ENCODE measurements around the gene C1orf226.

The C1orf226 gene

DNA sequence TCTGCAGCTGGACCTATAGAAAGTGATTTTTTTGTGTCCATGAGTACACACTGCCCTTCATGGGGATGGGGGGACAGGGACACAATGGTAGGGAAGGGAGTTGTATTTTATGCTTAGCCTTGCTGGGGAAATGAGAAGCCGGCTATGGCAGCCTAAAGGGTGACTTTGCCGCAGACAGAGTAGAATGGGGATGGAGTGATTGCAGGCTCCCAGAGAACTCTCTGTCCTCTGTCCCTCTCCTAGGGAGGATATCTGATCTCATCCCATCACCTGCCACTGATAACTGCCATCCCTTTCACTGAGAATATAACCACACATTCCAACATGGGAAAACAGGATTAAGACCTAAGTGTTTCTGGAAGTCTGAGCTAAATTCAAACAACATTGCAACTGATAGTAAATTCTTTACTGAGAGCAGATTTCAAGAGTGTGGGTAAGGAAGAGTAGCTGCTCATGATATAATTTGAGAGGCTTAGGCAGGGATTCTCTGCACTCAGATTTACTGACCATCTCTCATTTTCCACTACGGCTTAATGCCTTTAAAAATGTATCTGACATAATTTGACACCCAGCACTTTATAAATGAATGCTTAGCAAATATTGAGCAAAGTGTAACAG, 16.5 kb downstream of the C1orf226 start:
- no peak for TF ChIP-seq SNAI2 (CRISPR knock-in tag; IDR thresholded peaks at IDR 0.05)

DNA sequence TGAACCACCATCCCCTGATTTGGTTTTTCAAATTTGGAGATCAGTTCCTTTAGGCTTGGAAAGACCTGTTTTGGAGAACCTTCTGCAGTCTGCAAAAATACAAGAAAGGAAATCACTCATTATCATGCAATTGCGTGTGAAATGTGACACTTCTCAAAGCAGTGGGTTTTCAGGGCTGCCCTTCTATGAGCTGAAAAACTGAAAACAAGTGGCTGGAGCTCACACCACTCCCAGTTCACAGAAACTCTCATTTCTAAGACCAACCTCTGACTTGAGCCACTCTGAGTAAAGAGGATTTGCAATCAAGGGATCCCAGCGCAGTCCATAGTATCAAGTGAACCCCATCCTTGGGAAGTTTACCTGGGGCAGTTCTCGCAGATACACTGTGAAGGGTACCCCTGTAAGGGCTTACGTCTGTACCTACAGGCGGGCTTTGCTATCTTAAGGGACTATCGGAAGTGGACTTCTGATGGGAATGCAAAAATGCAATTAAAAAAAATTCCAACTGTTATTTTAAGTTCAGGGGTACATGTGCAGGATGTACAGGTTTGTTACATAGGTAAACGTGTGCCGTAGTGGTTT, 17.6 kb downstream of the C1orf226 start:
- no peak for TF ChIP-seq TCF4 (CRISPR knock-in tag; IDR thresholded peaks at IDR 0.05; ENCODE audit: borderline replicate concordance)
- no peak for TF ChIP-seq PATZ1 (CRISPR knock-in tag; IDR thresholded peaks at IDR 0.05; ENCODE audit: borderline replicate concordance)
- TF ChIP-seq PPARA (CRISPR knock-in tag; IDR thresholded peaks at IDR 0.05; ENCODE audit: borderline replicate concordance), result no peak
- ATAC-seq, result no peak

More for the DNA sequence above, 16.5 kb downstream of the C1orf226 start:
- no peak for ATAC-seq

DNA sequence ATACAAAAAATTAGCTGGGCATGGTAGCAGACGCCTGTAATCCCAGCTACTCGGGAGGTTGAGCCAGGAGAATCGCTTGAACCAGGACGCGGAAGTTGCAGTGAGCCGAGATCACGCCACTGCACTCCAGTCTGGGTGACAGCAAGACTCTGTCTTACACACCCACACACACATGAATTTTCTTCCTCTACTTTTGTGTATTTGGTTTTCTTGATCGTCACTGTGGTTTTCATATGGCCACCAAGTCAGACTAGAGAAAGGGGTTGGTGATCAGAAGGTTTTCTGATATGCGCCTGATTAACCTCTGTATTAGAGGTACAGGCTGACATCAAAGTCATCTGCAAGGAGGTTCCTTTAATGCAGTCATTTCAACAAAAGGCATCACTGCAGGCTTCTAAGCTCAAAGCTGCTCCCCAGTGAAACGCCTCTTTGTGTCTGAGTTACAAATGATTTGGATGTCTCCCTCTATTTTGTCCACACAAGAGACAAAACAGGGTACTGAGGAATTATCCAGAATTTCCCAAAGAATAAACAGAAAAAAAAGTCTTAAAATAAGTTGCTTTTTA, 19.3 kb downstream of the C1orf226 start:
- TF ChIP-seq ZFP3 (CRISPR knock-in tag; IDR thresholded peaks at IDR 0.05) (no peak), CREB5 (CRISPR knock-in tag; IDR thresholded peaks at IDR 0.05; ENCODE audit: low read depth) (no peak), RARB (CRISPR knock-in tag; IDR thresholded peaks at IDR 0.05) (no peak), ESRRG (CRISPR knock-in tag; IDR thresholded peaks at IDR 0.05) (no peak), BACH2 (CRISPR knock-in tag; IDR thresholded peaks at IDR 0.05; ENCODE audit: borderline replicate concordance) (no peak), ZFP30 (CRISPR knock-in tag; IDR thresholded peaks at IDR 0.05) (no peak), TCF4 (CRISPR knock-in tag; IDR thresholded peaks at IDR 0.05; ENCODE audit: borderline replicate concordance) (no peak), PPARA (CRISPR knock-in tag; IDR thresholded peaks at IDR 0.05; ENCODE audit: borderline replicate concordance) (no peak), ZC3H10 (CRISPR knock-in tag; IDR thresholded peaks at IDR 0.05) (no peak), GLIS3 (CRISPR knock-in tag; IDR thresholded peaks at IDR 0.05) (no peak), ISL1 (CRISPR knock-in tag; IDR thresholded peaks at IDR 0.05) (no peak)
- TF ChIP-seq, protein P1, sequence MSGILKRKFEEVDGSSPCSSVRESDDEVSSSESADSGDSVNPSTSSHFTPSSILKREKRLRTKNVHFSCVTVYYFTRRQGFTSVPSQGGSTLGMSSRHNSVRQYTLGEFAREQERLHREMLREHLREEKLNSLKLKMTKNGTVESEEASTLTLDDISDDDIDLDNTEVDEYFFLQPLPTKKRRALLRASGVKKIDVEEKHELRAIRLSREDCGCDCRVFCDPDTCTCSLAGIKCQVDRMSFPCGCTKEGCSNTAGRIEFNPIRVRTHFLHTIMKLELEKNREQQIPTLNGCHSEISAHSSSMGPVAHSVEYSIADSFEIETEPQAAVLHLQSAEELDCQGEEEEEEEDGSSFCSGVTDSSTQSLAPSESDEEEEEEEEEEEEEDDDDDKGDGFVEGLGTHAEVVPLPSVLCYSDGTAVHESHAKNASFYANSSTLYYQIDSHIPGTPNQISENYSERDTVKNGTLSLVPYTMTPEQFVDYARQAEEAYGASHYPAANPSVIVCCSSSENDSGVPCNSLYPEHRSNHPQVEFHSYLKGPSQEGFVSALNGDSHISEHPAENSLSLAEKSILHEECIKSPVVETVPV (CRISPR knock-in tag; IDR thresholded peaks at IDR 0.05), result no peak
- TF ChIP-seq, protein P2, sequence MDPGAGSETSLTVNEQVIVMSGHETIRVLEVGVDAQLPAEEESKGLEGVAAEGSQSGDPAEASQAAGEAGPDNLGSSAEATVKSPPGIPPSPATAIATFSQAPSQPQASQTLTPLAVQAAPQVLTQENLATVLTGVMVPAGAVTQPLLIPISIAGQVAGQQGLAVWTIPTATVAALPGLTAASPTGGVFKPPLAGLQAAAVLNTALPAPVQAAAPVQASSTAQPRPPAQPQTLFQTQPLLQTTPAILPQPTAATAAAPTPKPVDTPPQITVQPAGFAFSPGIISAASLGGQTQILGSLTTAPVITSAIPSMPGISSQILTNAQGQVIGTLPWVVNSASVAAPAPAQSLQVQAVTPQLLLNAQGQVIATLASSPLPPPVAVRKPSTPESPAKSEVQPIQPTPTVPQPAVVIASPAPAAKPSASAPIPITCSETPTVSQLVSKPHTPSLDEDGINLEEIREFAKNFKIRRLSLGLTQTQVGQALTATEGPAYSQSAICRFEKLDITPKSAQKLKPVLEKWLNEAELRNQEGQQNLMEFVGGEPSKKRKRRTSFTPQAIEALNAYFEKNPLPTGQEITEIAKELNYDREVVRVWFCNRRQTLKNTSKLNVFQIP (CRISPR knock-in tag; IDR thresholded peaks at IDR 0.05; ENCODE audit: borderline replicate concordance, low read depth), result no peak
- ATAC-seq, result no peak

GRCh38 chr1:162404550-162405160, 23.1 kb downstream of the C1orf226 start:
- ATAC-seq, result peak; percentile 21; the same call in 1 of the 3 replicates
- TF ChIP-seq TSHZ2 (CRISPR knock-in tag; IDR thresholded peaks at IDR 0.05) (no peak), TCF4 (CRISPR knock-in tag; IDR thresholded peaks at IDR 0.05; ENCODE audit: borderline replicate concordance) (no peak), ZNF565 (CRISPR knock-in tag; conservative IDR thresholded peaks at IDR 0.05; ENCODE audit: low read depth) (no peak), ZNF70 (CRISPR knock-in tag; IDR thresholded peaks at IDR 0.05) (no peak), ZC3H10 (CRISPR knock-in tag; IDR thresholded peaks at IDR 0.05) (no peak), RARB (CRISPR knock-in tag; IDR thresholded peaks at IDR 0.05) (no peak), ESRRG (CRISPR knock-in tag; IDR thresholded peaks at IDR 0.05) (no peak), SNAI2 (CRISPR knock-in tag; IDR thresholded peaks at IDR 0.05) (no peak), PPARA (CRISPR knock-in tag; IDR thresholded peaks at IDR 0.05; ENCODE audit: borderline replicate concordance) (no peak), ZFP30 (CRISPR knock-in tag; IDR thresholded peaks at IDR 0.05) (no peak), ZFP3 (CRISPR knock-in tag; IDR thresholded peaks at IDR 0.05) (no peak), BACH2 (CRISPR knock-in tag; IDR thresholded peaks at IDR 0.05; ENCODE audit: borderline replicate concordance) (no peak), TOX (CRISPR knock-in tag; IDR thresholded peaks at IDR 0.05; ENCODE audit: borderline replicate concordance) (no peak), PATZ1 (CRISPR knock-in tag; IDR thresholded peaks at IDR 0.05; ENCODE audit: borderline replicate concordance) (no peak)

All from SK-N-SH treated with all-trans-retinoic acid at 6 μM for 48 hours (cell line).